NCI-H2196 treated with DMSO at 0.1 percent for 48 hours (cell line): ENCODE results near the gene RPRD1A.
"Not testable (repeated sequence)": the region's sequence is repeated elsewhere in the genome, so short reads cannot be mapped to it uniquely, and the experiment has no call there.

ENCODE experiments used
- DNase-seq: peaks from one replicate; lab custom pipeline; 2025; ENCODE audit not compliant: unreplicated experiment; lab: John Stamatoyannopoulos, UW

RPRD1A gene

DNA sequence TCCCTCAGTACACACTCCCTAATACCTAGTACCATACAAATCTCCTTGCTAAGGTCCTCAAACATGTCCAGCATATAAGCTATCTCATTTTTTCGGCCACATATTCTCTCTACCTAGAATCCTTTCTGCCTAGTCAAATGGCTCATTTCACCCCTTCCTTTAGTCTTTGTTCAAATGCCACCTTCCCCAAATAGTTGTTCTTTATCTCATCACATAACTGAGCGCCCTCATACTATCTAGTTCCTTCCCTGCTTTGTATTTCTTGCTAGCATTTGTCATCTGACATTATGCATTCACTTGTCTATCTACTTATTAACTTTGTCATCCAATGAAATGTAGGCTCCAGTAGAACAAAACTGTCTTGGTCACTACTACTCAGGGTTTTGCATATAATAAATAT lies 35.5 kb downstream of the RPRD1A start:
- no peak for DNase-seq

DNA sequence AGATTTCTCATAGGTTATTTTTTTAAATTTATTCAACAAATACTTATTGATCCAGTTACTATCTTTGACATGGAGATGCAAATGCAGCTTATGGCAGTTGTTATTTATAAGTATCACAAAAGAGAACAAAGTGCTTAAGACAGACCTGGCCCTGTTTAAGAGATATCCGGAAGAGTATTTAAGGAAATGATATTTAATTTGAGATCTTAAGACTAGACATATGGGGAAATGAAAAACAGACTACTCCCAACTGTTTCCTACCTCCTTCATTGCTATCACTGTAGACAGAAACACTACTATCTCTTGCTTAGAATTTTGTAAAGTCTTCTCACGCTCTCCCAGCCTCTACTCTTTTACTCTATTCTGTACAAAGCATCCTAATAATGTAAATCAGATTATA lies 36.0 kb downstream of the RPRD1A start:
- DNase-seq, result no peak

DNA sequence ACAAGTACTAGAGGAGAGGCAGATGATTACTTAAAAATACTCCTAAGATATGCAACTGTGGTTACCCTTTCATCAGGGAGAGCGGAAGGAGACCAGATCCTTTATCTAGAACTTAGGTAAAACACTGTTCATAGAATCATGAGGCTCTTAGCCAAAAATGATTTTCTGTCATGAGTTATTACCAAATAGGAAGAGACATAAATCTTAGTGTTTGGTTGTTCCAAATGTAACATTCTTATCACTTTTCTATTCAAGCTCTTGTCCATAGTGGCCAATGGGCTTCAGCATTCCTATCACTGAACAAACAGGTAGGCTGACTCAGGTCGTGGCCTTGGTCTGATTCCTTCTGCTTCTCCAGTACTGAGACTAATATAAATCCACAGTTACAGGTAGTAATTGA lies 38.5 kb downstream of the RPRD1A start:
- no peak for DNase-seq

DNA sequence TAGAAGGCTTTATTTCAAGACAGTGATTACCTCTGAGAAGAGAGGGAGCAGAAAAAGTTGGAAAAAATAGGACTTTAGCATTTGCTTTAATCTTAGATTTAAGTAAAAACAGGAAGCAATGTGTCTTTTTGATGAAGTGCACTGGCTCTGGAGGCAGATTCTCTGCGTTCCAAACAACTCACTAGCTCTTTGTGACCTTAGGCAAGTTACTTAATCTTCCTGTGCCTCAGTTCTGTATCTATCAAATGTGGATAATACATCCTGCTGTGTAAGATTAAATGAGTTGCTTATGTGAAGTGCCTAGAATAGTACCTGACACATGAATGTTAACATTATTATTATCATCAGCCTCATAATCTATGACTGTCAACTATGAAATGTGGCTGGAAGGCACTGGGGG lies 42.3 kb downstream of the RPRD1A start:
- no peak for DNase-seq

DNA sequence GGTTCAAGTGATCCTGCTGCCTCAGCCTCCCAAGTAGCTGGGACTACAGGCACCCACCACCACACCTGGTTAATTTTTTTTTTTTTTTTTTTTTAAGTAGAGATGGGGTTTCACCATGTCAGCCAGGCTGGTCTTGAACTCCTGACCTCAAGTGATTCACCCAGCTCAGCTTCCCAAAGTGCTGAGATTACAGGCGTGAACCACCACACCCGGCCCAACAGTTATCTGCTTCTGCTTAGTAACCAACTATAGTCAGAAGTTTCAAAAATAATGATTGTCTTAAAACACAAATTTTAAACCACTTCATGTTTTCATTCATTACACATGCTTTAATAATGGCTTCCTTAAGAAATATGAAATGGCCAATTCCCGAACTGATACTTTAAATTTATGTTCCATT lies 43.1 kb downstream of the RPRD1A start:
- not testable (repeated sequence) for DNase-seq

DNA sequence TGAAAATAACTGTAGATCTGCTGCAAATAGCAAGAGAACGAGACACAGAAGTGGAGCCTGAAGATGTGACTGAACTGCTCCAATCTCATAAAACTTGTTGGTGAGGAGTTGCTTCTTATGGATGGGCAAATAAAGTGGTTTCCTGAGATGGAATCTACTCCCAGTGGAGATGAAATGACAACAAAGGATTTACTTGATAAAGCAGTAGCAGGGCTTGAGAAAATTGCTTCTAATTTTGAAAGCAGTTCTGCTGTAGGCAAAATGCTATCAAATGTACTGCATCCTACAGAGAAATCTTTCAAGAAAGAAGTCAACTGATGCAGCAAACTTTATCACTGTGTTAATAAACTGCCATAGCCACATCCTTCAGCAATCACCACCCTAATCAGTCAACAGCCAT lies 44.0 kb downstream of the RPRD1A start:
- DNase-seq, result no peak

DNA sequence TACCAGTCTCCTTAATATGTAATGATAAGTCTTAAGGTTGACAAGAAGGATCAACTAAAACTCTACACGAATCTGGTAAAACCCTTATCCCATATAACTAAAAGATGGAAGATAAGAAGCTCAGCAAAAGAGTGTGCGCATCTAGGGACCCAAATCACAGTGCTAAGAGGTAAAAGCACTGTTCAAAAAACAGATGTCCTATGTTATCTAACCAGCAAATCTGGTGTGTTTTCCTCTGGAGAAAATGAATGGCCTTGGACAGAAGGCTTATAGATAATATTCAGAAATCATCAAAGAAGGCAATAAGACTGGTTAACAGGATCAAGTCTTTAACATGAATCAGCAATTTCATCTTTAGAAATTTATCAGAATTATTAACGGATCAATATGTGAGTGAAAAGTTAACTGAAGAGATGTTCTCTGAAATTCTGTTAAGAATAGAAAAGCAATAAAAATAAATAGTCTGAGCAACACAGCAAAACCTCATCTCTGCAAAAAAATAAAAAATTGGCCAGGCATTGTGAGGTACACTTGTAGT lies 47.1 kb downstream of the RPRD1A start:
- DNase-seq, result no peak

DNA sequence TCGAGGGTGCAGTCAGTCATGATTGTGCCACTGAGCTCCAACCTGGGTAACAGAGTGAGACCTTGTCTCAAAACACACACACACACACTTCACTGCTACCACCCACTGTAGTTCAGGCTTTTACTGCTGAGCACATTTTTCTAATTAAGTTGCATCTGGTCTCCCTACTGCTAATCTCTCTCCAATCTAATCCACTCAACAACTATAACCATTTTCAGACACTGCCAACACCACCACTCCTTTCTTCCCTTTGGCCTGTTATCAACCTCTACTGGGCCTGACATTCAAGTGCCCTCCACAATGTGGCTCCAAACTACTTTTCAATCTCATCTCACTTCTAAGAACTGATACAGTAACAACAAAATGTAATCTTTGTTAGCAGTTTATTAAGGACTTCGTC lies 50.1 kb downstream of the RPRD1A start:
- DNase-seq, result no peak

DNA sequence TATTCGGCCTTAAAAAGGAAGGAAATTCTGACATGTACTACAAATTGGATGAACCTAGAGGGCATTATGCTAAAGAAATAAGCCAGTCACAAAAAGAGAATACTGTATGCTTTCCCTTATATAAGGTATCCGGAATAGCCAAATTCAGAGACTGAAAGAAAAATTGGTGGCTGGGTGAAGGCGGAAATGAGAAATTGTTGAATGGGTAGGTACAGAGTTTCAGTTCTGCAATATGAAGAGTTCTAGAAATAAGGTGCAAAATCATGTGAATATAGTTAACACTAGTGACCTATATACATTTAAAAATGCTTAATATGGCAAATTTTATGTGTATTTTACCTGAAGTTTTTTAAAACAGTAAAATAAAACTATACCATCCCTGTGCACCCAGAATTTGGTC lies 51.7 kb downstream of the RPRD1A start:
- no peak for DNase-seq

DNA sequence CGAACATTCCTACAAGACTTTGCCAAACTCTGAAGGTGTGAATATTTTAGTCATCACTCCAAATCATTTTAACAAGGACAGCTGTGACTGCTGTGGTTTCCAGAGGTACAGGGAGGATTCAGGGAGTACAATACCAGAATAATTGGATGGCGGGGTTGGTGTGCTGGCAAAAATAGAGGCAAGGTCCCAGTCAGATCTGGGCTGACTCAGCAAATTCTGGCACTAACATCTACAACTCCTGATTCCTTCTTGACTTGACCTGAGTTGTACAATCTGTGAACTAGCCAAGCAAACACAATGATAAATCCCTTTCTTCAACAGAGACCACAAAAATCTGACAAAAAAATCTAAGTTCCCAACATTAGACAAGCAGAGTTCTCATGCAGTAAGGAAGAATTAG lies 54.5 kb downstream of the RPRD1A start:
- DNase-seq, result no peak

DNA sequence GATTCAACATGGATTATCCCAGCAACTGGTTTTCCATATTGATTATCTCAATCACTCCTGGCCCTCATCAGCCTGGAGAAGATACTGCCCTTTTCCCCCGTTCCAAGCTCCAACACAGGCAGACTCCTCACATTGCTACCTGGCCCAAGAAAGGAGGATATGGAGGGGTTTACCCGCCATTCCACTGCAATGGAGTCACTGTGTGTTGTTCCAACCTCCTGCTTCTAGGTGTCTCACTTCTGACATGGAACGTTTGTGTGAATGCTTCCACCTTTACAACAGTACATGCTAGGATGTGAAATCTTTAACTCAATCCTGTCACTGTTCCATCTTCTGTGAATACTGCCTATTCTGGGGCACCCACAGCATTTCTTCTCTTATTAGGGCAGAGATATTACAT lies 58.1 kb downstream of the RPRD1A start:
- DNase-seq, result no peak

DNA sequence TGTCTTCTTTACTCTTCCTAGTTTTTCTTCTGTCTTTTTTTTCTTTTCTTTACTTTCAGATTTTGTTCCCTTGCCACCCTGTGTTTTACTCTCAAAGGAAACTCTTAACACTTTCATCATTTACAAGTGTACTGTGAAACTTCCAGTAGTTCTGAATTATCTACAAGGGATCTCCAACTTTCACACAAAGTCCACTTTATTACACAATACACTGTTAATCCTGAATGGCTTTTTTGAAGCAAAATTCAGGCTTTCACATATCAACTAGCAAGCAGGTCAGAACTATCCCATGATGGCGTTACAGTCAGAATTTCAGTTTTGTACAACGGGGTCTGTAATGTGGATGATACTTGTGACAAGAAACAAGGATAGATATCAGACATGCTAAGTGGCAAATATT lies 60.4 kb downstream of the RPRD1A start:
- no peak for DNase-seq

DNA sequence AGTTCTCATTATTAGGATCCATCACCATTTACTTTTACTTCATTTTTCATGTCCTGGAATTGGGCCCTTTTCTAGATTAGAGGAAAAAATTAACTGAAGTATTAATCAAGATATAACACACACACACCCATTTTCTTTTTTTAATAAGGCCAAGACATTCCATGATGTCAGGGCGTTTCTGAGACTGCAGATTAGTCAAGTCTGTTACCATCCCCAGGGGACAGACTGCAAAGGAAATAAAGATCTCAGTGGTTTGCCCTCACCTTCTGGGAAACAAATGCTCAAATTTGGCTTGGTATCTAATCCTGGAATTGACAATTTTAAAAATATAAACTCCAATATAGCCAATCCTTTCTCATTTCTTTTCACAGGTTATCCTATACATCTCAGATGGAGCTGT lies 67.4 kb downstream of the RPRD1A start:
- no peak for DNase-seq

DNA sequence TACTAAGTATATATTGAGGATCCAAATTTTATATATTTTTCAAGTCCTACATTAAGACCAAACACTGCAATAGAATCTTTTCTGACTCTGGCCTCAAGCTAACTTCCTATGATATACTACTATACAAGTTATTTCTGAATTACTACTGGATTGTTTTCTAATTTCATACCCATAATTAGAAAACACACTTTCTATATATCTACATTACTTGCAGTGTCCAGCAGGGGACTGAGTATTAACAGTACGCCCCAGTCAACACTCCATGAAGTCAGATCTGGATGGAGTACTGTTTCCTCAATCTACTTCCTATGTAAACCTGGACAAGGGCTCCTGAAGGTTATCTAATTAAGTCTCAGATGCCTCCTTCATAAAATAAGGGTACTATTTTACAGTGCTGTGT lies 68.4 kb downstream of the RPRD1A start:
- DNase-seq, result no peak

DNA sequence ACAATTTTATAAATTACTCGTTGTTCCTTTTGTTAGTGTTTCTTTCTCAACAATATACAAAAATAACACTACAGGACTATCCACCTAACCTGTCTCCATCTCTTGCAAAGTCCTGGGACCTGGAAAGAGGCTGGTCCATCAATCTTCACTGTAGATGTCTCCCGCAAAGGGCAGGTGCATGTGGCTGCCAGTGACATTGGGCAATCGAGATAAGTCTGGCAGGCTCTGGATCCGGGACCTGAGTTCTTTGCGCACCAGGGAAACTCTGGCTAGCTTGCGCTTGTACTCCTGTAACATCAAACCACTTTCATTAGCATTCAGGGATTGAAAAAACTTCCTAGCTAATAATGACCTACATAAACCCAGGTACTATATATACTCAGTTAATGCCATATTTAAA lies 74.3 kb downstream of the RPRD1A start:
- DNase-seq, result no peak

DNA sequence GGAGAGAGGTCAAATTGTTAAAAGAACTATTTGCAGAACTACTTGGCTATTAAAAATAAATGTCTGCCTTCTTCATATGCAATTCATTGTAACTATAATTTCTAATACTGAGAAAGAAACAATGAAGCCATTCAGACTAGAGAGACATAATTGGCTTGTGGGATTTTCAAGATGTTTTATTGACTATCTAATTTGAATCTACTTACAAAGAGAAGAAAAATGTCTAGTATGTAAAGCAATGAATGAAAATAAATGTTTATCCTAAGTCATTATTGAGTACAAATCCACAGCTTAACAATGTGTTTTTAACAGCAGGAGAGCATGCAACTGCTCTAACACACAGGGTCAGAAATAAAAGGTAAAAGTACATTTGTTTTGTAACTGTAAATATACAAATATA lies 75.7 kb downstream of the RPRD1A start:
- no peak for DNase-seq

DNA sequence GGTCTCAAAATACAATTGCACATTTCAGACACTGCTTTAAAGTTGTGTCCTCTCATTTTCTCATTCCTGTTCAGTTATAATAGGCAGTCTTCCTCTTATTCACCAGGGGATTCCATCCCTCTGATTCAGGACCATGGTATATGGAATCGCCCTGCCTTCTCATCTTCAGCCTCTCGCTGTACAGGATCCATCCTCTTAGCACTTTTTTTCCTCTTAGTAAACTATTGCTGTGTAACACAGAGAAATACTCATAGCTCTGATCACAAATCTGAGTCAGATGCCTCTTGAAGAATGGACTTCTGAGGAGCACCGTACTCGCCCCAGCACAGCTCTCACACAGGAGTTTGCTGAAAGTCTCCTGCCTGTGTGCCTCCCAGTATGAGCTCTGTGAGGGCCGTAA lies 83.5 kb downstream of the RPRD1A start:
- no peak for DNase-seq

DNA sequence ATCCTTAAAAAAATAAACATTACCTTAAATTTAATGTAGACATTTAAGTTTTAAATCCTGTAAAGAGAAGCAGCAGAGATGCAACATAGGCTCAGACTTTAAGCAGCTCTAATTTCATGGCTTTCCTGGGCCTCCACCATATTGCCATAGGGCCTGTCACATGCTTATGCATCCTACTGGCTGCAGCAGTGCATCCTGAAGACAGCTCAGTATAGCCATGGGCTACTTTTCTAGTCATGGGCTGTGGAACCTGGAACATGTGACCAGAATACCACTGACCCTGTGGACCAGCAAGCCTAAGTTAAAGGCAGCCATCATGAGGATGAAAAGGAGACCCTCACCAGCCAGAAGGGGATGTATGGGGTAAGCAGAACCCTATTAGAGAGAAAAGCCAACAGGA lies 84.2 kb downstream of the RPRD1A start:
- DNase-seq, result no peak

DNA sequence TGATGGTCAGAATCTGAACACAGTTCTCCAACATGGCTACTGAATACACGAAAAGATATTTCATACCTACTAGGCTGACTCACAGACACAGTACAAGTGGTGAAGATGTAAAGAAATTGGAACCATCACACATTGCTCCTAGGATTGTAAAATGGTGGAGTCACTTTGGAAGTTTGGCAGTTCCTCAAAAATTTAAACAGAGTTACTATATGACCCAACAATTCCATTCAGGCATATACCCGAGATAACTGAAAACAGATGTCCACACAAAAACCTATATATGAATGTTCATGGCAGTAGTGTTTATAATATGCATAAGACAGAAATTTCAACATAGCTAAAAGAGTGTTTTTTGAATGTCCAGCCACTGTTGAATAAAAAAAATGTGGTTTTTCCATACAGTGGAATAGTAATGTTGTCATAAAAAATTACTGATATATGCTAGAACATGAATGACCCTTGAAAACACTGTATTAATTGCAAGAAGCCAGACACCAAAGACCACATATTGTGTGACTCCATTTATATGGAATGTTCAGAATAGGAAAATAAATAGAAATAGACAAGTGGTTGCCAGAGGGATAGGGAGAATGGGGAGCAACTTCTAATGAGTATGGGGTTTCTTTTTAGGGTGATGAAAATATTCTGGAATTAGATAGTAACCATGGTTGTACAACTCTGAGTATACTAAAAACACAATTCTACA lies 84.8 kb downstream of the RPRD1A start:
- no peak for DNase-seq

DNA sequence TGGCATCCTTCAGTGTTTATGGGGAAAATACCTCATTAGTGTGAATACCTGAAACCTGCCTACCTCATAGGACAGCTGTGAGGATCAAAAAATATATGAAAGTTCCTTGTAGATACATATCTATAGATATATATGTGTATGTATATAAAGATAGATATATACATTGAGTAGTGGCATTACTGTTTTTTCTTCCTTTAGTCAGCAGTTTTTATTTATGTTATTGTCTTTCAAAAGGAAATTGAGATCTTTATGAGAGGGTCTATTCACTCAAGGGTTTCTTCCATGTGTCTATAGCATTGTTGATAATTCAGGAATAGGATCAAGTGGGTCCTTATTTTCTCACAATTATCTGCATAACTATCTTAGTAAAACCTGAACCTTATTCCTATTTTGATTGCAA lies 88.2 kb downstream of the RPRD1A start:
- no peak for DNase-seq

DNA sequence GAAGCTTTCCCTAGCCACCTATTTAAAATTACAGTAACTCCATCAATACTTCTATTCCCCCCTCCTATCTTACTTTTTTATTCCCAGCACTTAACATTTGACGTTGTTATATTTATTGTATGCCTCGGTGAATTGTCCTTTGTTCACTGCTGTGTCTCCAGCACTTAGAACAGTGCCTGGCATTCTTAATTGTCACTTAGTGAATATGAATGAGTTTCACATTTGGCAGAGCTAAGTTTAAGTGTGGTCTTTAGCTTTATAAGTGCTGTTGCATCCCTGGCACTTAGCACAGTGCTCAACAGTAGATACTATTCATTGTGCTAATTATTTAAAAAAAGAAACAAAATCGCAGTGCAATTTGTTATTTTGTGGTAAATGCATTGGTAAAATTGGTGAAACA lies 93.2 kb downstream of the RPRD1A start:
- no peak for DNase-seq

DNA sequence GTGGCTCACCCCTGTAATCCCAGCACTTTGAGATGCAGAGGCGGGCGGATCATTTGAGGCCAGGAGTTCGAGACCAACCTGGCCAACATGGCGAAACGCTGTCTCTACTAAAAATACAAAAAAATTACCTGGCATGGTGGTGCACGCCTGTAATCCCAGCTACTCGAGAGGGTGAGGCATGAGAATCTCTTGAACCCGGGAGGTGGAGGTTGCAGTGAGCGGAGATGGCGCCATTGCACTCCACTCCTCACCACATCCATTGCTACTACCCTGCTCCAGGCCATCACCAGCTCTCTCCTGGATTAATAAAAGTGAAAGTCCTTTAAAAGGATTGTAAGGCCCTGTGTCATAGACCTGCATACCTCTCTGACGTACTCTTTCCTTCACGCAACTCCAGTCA lies 93.7 kb downstream of the RPRD1A start:
- no peak for DNase-seq
